Prostate gland (tissue), 2 donors: ENCODE data around the gene PKN2. TPM values are rescaled to one million over a fixed set of nuclear protein-coding genes. Genes with fewer than 3 reads are reported as not detected.

Experiments
- DNase-seq: peaks from one replicate; pipeline ENCODE4 v3.0.0-alpha.2; 2019; ENCODE audit warnings: low spot score
- H3K27ac ChIP-seq, 2 donors: fragments of 200-600 bp; sonication (generic); 2 replicates each; pipeline ENCODE4 v1.5.1; 2017 to 2019
- H3K27me3 ChIP-seq: fragments of 200-600 bp; sonication (generic); replicated peaks from 2 replicates; pipeline ENCODE4 v1.5.1; 2019; ENCODE audit not compliant: insufficient read depth
- H3K36me3 ChIP-seq, 2 donors: fragments of 200-600 bp; sonication (generic); 1 replicate in 1 of 2; 2 replicates in 1 of 2; pipeline versions ENCODE4 v1.5.1 to v1.8.1; 2017 to 2019
- H3K4me1 ChIP-seq: fragments of 200-600 bp; sonication (generic); replicated peaks from 2 replicates; pipeline ENCODE4 v1.5.1; 2019
- H3K4me3 ChIP-seq, 2 donors: fragments of 200-600 bp; sonication (generic); 2 replicates each; pipeline ENCODE4 v1.5.1; 2017 to 2019
- H3K9me3 ChIP-seq: fragments of 200-600 bp; sonication (generic); 2 replicates; pipeline ENCODE4 v1.5.1; 2017
- CTCF ChIP-seq, 4 experiments: fragments of 200-600 bp in 2 of 4; fragments of 450-650 bp in 2 of 4; sonication (generic) in 2 of 4; IDR thresholded peaks; 1 replicate in 3 of 4; 2 replicates in 1 of 4; pipeline ENCODE4 v1.5.1; 2016 to 2019; ENCODE audit warnings: antibody characterized with exemption in 4 of 4, mild to moderate bottlenecking in 2 of 4, moderate library complexity in 2 of 4
- POLR2A ChIP-seq: fragments of 450-650 bp; IDR thresholded peaks from one replicate; pipeline ENCODE4 v1.6.1; 2016; ENCODE audit warnings: antibody characterized with exemption, mild to moderate bottlenecking
- POLR2AphosphoS5 ChIP-seq: sonication (generic); formaldehyde crosslinking; IDR thresholded peaks from one replicate; pipeline ENCODE4 v1.6.1; 2017; ENCODE audit warnings: antibody characterized with exemption
- WGBS: methylation state at CpG from one replicate; pipeline ENCODE4 v1.1.5; 2018; 5-methylcytosine and 5-hydroxymethylcytosine counted together
- intact Hi-C: fragments of 100-400 bp; cut with DNase I; formaldehyde crosslinking; loops from one replicate; pipeline ENCODE4 v1.14.2; 2022
- total RNA-seq, 2 donors: library from RNA; depleted of rRNA; stranded (reverse); fragments of >200 nt; gene quantifications; one replicate each; pipeline ENCODE4 v1.1.0, GENCODE V29; 2016

PKN2 gene
- total RNA-seq, 2 donors from 2014 or later: 35.2 to 36.2 TPM

DNA sequence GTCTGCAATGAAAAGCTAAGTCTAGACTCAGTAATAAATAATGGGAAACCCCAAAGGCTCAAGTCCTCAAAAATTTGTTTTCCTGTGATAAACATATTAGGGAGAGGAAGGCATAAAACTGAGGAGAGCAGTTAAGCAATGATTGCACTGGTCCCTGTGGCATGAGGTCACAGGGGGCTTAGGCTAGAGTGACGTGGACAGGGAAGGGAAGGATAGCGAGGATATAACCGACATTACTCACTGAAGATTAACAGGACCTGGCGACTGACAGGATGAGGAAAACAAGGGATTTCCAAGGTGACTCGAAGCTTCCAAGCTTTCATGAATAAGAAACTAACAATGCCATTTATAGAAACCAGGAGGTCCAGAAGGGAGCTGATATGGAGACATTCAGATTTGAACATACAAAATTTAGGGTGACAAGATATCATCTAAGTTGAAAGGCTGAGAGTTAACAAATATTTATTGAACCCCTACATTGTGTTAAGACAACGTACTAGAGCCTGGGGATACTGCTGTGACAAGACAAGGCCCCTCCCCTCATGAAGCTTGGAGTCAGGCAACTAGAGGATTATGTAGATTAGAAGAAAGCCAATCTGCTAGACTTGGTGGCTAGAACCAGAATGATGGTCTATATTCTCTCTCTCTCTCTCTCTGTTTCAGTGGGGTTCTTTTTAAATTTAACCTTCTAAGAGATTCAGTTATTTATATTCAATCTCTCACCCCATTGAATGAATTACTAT is 33.2 kb upstream of the PKN2 start:
- Histone ChIP-seq H3K9me3 (no peaks in the 10 kb centered on the region), H3K27me3 (no peaks in the 10 kb centered on the region), H3K36me3 (no peaks in the 10 kb centered on the region), H3K4me1 (no peaks in the 10 kb centered on the region), H3K4me3 (no peak overlapping the region), H3K27ac (no peak overlapping the region)
- intact Hi-C loops: no loop called here
- DNase-seq: no peak
- TF ChIP-seq CTCF (IDR thresholded peaks at IDR 0.05) (no peak), POLR2AphosphoS5 (no peak), POLR2A (no peak)
- WGBS: 73% methylated on average over 6 of the region's 6 CpGs

DNA sequence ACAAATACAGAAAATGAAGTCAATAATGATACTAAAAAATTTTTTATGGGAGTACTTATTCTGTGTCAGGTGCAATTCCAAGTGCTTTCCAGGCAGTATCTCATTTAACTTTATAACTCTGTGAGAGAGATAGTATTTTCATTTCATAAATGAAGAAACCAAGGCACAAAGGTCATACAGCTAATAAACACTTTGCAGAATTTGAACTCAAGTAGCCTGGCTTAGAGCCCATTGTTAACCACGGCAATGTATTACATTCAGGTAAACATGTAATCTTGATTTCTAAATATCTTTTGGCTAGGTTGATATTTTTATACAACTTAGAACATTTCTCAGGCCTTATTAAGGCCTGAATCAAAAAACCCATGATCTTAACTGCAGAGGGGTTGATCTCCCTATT is 28.9 kb upstream of the PKN2 start:
- no peaks in the 10 kb centered on the region for H3K27me3 ChIP-seq
- DNase-seq: no peak
- TF ChIP-seq POLR2A (no peak), POLR2AphosphoS5 (no peak), CTCF (IDR thresholded peaks at IDR 0.05) (no peak)
- no peaks in the 10 kb centered on the region for H3K36me3 ChIP-seq
- H3K4me1 ChIP-seq: no peaks in the 10 kb centered on the region
- 5% methylated on average over 1 of the region's 1 CpG for WGBS
- H3K27ac ChIP-seq: no peak overlapping the region
- no peaks in the 10 kb centered on the region for H3K9me3 ChIP-seq
- H3K4me3 ChIP-seq: no peak overlapping the region
- intact Hi-C loops: loop anchor here (5.0 kb wide), 1 partner anchor 222 kb away; no protein-coding TSS in a partner anchor

GRCh38 chr1:88655685-88656299 is 28.3 kb upstream of the PKN2 start:
- WGBS: 10% methylated on average over 3 of the region's 3 CpGs
- H3K9me3 ChIP-seq: no peaks in the 10 kb centered on the region
- no peak overlapping the region for H3K4me3 ChIP-seq
- no peak for DNase-seq
- no peaks in the 10 kb centered on the region for H3K36me3 ChIP-seq
- TF ChIP-seq CTCF (IDR thresholded peaks at IDR 0.05) (peak; percentile 49 to 72 (median 64)), POLR2A (no peak), POLR2AphosphoS5 (no peak)
- no peaks in the 10 kb centered on the region for H3K27me3 ChIP-seq
- no peak overlapping the region for H3K27ac ChIP-seq
- intact Hi-C loops: loop anchor here (5.0 kb wide), 1 partner anchor 222 kb away; no protein-coding TSS in a partner anchor
- H3K4me1 ChIP-seq: no peaks in the 10 kb centered on the region

GRCh38 chr1:88658419-88658818 is 25.7 kb upstream of the PKN2 start:
- intact Hi-C loops: loop anchor here (5.0 kb wide), 1 partner anchor 219 kb away; no protein-coding TSS in a partner anchor
- H3K9me3 ChIP-seq: no peaks in the 10 kb centered on the region
- no peak overlapping the region for H3K4me3 ChIP-seq
- no peaks in the 10 kb centered on the region for H3K27me3 ChIP-seq
- no peak overlapping the region for H3K27ac ChIP-seq
- no peaks in the 10 kb centered on the region for H3K4me1 ChIP-seq
- DNase-seq: no peak
- TF ChIP-seq POLR2AphosphoS5 (no peak), POLR2A (no peak), CTCF (IDR thresholded peaks at IDR 0.05) (no peak)
- 49% methylated on average over 3 of the region's 3 CpGs for WGBS
- no peaks in the 10 kb centered on the region for H3K36me3 ChIP-seq
